Fibroblast of the aortic adventitia (primary cell): Measurements from ENCODE around the gene PALLD. TPM values are rescaled to one million over a fixed set of nuclear protein-coding genes. Genes with fewer than 3 reads are reported as not detected.

Experiments
- DNase-seq: peaks from one replicate; pipeline ENCODE4 v3.0.0-alpha.2; 2010; ENCODE audit warnings: low read depth
- H3K4me3 ChIP-seq: 2 replicates; pipeline ENCODE4 v1.5.1; 2011; ENCODE audit warnings: low read depth, mild to moderate bottlenecking, control low read depth, low read length, moderate library complexity
- CTCF ChIP-seq: IDR thresholded peaks from 2 replicates; pipeline ENCODE4 v1.5.1; 2011; ENCODE audit warnings: mild to moderate bottlenecking, low read length, control low read depth, inconsistent platforms; ENCODE audit not compliant: insufficient read depth
- total RNA-seq: library from RNA; depleted of rRNA; stranded (reverse); fragments of >200 nt; gene quantifications from 2 replicates; pipeline ENCODE4 v1.2.3, GENCODE V29; 2012; ENCODE audit warnings: low replicate concordance

The PALLD gene
- total RNA-seq, 1 donor: 52.1 TPM

GRCh38 chr4:168769837-168770236 is 273.0 kb downstream of the PALLD start:
- no peak for TF ChIP-seq CTCF
- DNase-seq: no peak
- no peak overlapping the region for H3K4me3 ChIP-seq

GRCh38 chr4:168771251-168771650 is 274.4 kb downstream of the PALLD start:
- TF ChIP-seq CTCF: no peak
- DNase-seq: no peak
- no peak overlapping the region for H3K4me3 ChIP-seq

- DNase-seq: no peak
- H3K4me3 ChIP-seq: no peak overlapping the region
- TF ChIP-seq CTCF: no peak
Measured at GRCh38 chr4:168773388-168774195, 276.7 kb downstream of the PALLD start.

GRCh38 chr4:168776382-168776781 is 279.5 kb downstream of the PALLD start:
- H3K4me3 ChIP-seq: no peak overlapping the region
- DNase-seq: no peak
- no peak for TF ChIP-seq CTCF

GRCh38 chr4:168777277-168777965 is 280.6 kb downstream of the PALLD start:
- TF ChIP-seq CTCF: no peak
- no peak for DNase-seq
- no peak overlapping the region for H3K4me3 ChIP-seq

- no peak overlapping the region for H3K4me3 ChIP-seq
- no peak for DNase-seq
- TF ChIP-seq CTCF: no peak
Measured at GRCh38 chr4:168781341-168781740, 284.5 kb downstream of the PALLD start.

GRCh38 chr4:168781926-168782325 is 285.1 kb downstream of the PALLD start:
- no peak for DNase-seq
- no peak overlapping the region for H3K4me3 ChIP-seq
- no peak for TF ChIP-seq CTCF
